Thymus (tissue), 11 donors: ENCODE results near the gene CBFA2T2. TPM values are rescaled to one million over a fixed set of nuclear protein-coding genes. Genes with fewer than 3 reads are reported as not detected.

Experiments used
- DNase-seq, 9 donors: peaks; one replicate each; pipeline ENCODE4 v3.0.0-alpha.2; 2013; ENCODE audit warnings: low spot score in 9 of 9, low read depth in 6 of 9, missing footprints in 1 of 9
- H3K27ac ChIP-seq, 2 donors: one replicate each; pipeline ENCODE4 v1.5.1; 2013; ENCODE audit warnings: control low read depth in 1 of 2, low read depth in 1 of 2, low read length in 1 of 2, mild to moderate bottlenecking in 1 of 2, moderate library complexity in 1 of 2
- H3K27me3 ChIP-seq, 2 donors: one replicate each; pipeline ENCODE4 v1.5.1; 2013; ENCODE audit warnings: low read length in 1 of 2; ENCODE audit not compliant: control insufficient read depth in 2 of 2, insufficient read depth in 1 of 2
- H3K36me3 ChIP-seq, 2 donors: one replicate each; pipeline ENCODE4 v1.5.1; 2013; ENCODE audit warnings: low read length in 1 of 2, mild to moderate bottlenecking in 1 of 2, moderate library complexity in 1 of 2; ENCODE audit not compliant: control insufficient read depth in 2 of 2, insufficient read depth in 2 of 2
- H3K4me1 ChIP-seq, 2 donors: one replicate each; pipeline ENCODE4 v1.5.1; 2013; ENCODE audit warnings: low read length in 2 of 2; ENCODE audit not compliant: control insufficient read depth in 2 of 2, insufficient read depth in 2 of 2
- H3K4me3 ChIP-seq, 2 donors: one replicate each; pipeline ENCODE4 v1.5.1; 2013; ENCODE audit warnings: low read length in 2 of 2, control low read depth in 1 of 2, mild to moderate bottlenecking in 1 of 2
- H3K9me3 ChIP-seq, 2 donors: one replicate each; pipeline ENCODE4 v1.5.1; 2013; ENCODE audit warnings: low read length in 1 of 2, mild to moderate bottlenecking in 1 of 2; ENCODE audit not compliant: control insufficient read depth in 2 of 2, insufficient read depth in 1 of 2
- WGBS: extraction: QIAGEN DNeasy Blood & Tissue Kit; methylation state at CpG from one replicate; pipeline ENCODE4 v1.1.7; 2013; 5-methylcytosine and 5-hydroxymethylcytosine counted together
- polyA plus RNA-seq: library from polyadenylated mRNA; stranded (reverse); fragments of 200-250 nt; gene quantifications from one replicate; pipeline ENCODE4 v1.2.3, GENCODE V29; 2013
- total RNA-seq: library from RNA; stranded (reverse); fragments of 120-200 nt; gene quantifications from one replicate; pipeline ENCODE4 v1.2.4, GENCODE V29; 2013
- donor health status: healthy.

The CBFA2T2 gene
- total and polyA plus RNA-seq, 2 donors: 6.4 to 9.1 TPM

GRCh38 chr20:33604991-33605370 is 115.1 kb downstream of the CBFA2T2 start:
- H3K4me3 ChIP-seq: no peak overlapping the region
- no peak for DNase-seq
- H3K27me3 ChIP-seq: no peaks in the 10 kb centered on the region
- H3K27ac ChIP-seq: no peak overlapping the region
- no peaks in the 10 kb centered on the region for H3K4me1 ChIP-seq
- peaks cover 0 to 11% of the 10 kb centered on the region in 2 donors for H3K36me3 ChIP-seq
- 99% methylated on average over 1 of the region's 1 CpG for WGBS
- no peaks in the 10 kb centered on the region for H3K9me3 ChIP-seq

DNA sequence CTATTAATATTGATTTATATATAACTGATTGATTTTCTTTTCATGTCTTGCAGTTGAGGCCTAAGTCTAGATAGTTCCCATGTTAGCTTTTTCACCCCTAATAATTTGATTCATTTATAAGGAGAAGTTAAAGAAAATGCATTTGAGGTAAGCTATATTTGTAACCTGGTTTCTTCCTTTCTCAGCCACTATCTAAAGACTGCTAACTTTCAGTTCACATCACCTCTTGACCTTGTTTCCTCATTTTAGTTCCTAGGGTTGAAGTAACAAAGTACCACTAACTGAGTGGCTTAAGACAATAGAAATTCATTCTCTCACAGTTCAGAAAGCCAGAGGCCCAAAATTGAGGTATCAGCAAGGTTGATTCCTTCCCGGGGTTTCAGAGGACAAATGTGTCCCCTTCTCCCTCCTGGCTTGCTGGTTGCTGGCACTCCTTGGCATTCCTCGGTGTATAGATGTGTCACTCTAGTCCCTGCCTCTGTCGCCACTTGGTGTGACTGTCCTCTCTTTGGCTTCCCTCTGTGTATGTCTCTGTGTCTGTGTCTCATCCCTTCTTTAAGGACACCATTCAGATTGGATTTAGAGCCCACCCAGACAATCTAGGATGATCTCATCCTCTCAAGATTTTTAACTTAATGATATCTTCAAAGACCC is 116.3 kb downstream of the CBFA2T2 start:
- no peaks in the 10 kb centered on the region for H3K4me1 ChIP-seq
- no peaks in the 10 kb centered on the region for H3K9me3 ChIP-seq
- DNase-seq: no peak
- peaks cover 3 to 16% of the 10 kb centered on the region in 2 donors for H3K36me3 ChIP-seq
- H3K27ac ChIP-seq: no peak overlapping the region
- H3K4me3 ChIP-seq: no peak overlapping the region
- 94% methylated on average over 3 of the region's 3 CpGs for WGBS
- H3K27me3 ChIP-seq: no peaks in the 10 kb centered on the region

- H3K27ac ChIP-seq: no peak overlapping the region
- H3K4me1 ChIP-seq: no peaks in the 10 kb centered on the region
- H3K9me3 ChIP-seq: no peaks in the 10 kb centered on the region
- WGBS: 97% methylated on average over 2 of the region's 2 CpGs
- H3K36me3 ChIP-seq: peaks cover 8 to 34% of the 10 kb centered on the region in 2 donors
- DNase-seq: no peak
- no peak overlapping the region for H3K4me3 ChIP-seq
- no peaks in the 10 kb centered on the region for H3K27me3 ChIP-seq
Observed at GRCh38 chr20:33609504-33609903, 119.6 kb downstream of the CBFA2T2 start.

DNA sequence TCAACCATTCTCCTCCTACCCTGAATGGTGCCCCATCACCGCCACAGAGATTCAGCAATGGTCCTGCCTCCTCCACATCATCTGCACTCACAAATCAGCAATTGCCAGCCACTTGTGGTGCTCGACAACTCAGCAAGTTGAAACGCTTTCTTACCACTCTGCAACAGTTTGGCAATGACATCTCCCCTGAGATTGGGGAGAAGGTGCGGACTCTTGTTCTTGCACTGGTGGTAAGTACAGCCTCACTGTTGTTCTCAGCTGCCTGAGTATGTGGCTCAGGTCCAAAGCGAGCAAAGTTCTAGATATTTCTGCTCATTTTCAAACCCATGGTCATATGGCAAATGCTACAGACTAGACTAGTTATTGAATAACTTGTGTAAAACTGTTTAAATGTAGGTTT is 121.2 kb downstream of the CBFA2T2 start:
- Histone ChIP-seq H3K27ac (no peak overlapping the region), H3K9me3 (no peaks in the 10 kb centered on the region), H3K4me1 (no peaks in the 10 kb centered on the region), H3K4me3 (no peak overlapping the region), H3K27me3 (no peaks in the 10 kb centered on the region), H3K36me3 (peaks cover 10 to 43% of the 10 kb centered on the region in 2 donors)
- over 99% methylated on average over 5 of the region's 5 CpGs for WGBS
- DNase-seq: no peak

GRCh38 chr20:33612001-33612400 is 122.1 kb downstream of the CBFA2T2 start:
- Histone ChIP-seq H3K9me3 (no peaks in the 10 kb centered on the region), H3K4me3 (no peak overlapping the region), H3K36me3 (peaks cover 10 to 43% of the 10 kb centered on the region in 2 donors), H3K27ac (no peak overlapping the region), H3K27me3 (no peaks in the 10 kb centered on the region), H3K4me1 (no peaks in the 10 kb centered on the region)
- WGBS: 71% methylated on average over 4 of the region's 4 CpGs
- DNase-seq: no peak

DNA sequence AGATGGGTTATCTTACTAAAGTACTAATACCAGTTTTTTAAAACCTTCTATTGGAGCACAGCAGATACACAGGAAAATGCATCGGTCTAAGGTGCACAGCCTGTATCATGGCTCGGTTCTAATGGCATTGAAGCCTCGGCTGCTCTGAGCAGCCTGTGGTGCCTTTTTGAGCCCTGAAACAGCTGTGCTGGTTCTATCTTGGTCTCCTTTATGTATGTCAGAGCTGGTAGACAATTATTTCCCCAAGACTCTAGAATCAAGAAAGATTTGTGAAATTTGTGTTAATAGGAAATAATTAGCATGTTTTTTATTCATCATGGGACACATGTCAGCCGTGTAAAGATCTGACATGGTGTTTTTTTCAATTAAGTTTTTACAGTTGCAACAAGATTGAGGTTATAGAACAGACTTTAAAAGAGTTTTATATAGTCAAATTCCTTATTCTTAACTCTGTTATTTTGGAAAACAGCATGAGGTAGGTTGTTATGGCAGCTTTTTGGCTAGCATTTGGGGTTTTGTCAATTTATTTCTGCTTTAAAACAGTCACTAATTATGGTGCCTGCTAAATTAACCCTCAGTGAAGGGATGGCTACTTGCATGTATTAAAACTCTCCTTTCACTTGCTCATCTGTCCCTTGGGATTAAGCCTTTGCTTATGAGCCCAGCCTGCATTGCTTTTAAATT is 132.0 kb downstream of the CBFA2T2 start:
- Histone ChIP-seq H3K27me3 (no peaks in the 10 kb centered on the region), H3K4me3 (no peak overlapping the region), H3K36me3 (peaks cover 21 to 25% of the 10 kb centered on the region in 2 donors), H3K9me3 (no peaks in the 10 kb centered on the region), H3K4me1 (no peaks in the 10 kb centered on the region), H3K27ac (no peak overlapping the region)
- no peak for DNase-seq
- over 99% methylated on average over 4 of the region's 4 CpGs for WGBS

DNA sequence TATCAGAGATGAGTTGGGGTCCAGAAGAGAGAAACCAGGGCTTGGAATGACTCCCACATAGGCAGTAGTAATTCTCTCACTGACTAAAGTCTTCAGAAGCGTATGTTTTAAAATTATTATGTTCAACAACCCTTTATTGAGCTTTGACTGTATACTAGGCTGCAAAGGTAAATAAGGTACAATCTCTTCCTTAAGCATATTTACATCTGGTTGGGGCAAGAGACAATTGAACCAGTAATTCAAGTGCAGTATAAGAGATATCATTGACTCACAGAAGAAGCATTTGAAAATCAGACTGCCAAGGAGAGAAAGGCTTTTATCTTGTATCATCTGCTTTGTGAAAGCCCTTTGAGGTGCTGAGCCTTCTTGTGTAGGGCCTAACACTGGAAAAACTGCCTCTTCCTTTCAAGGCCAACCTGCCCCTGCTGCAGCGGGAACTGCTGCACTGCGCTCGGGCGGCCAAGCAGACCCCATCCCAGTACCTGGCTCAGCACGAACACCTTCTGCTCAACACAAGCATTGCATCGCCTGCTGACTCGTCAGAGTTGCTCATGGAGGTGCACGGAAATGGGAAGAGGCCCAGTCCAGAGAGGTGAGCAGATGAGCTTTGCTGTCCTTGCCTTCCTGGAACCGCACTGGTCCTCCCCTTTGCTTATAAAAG is 132.9 kb downstream of the CBFA2T2 start:
- 99% methylated on average over 10 of the region's 10 CpGs for WGBS
- H3K27me3 ChIP-seq: no peaks in the 10 kb centered on the region

DNA sequence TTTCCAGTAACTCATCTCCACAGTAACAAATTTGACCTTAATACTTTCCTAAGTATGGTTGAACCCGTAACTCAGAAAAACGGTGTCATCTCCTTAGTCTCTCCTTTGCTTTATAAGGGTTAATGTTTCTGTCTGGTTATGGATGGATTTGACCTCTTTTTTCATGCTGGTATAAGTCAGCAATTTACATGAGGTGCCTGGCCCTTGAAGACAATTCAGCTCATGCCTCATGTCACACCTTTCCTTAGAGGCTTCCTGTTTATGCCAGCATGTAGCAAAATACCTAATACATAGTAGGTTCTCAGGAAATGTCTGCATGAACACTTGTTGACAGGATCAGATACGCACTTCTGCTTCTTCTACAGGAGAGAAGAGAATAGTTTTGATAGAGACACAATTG is 134.5 kb downstream of the CBFA2T2 start:
- no peak overlapping the region for H3K27ac ChIP-seq
- H3K27me3 ChIP-seq: no peaks in the 10 kb centered on the region
- H3K36me3 ChIP-seq: peaks cover 29 to 34% of the 10 kb centered on the region in 2 donors
- H3K4me3 ChIP-seq: no peak overlapping the region
- no peaks in the 10 kb centered on the region for H3K4me1 ChIP-seq
- DNase-seq: no peak
- 98% methylated on average over 3 of the region's 3 CpGs for WGBS
- H3K9me3 ChIP-seq: no peaks in the 10 kb centered on the region

More for the DNA sequence above, 132.9 kb downstream of the CBFA2T2 start:
- H3K9me3 ChIP-seq: no peaks in the 10 kb centered on the region
- no peaks in the 10 kb centered on the region for H3K4me1 ChIP-seq
- DNase-seq: no peak
- H3K4me3 ChIP-seq: no peak overlapping the region
- H3K27ac ChIP-seq: no peak overlapping the region
- peaks cover 21 to 25% of the 10 kb centered on the region in 2 donors for H3K36me3 ChIP-seq

DNA sequence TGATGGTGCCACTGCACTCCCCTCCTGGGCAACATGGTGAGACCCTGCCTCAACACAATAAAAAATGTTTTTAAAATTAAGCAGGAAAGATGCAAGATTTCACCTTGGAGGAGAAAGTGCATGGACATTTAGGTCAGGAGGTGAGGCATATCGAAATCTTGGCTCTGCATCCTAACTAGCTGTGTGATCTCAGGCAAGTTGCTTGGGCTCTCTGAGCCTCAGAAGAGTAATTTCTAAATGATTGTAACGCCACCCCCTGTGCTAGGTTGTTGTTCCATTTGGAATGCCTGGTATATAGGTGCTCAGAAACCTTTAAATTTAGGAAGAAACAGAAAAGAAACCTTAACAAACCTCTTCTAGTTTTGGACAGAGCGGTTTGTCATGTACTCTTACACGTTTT is 136.3 kb downstream of the CBFA2T2 start:
- no peak for DNase-seq
- 99% methylated on average over 4 of the region's 4 CpGs for WGBS

More for the DNA sequence above, 136.3 kb downstream of the CBFA2T2 start:
- H3K4me3 ChIP-seq: no peak overlapping the region
- peaks cover 43 to 44% of the 10 kb centered on the region in 2 donors for H3K36me3 ChIP-seq
- no peak overlapping the region for H3K27ac ChIP-seq
- no peaks in the 10 kb centered on the region for H3K4me1 ChIP-seq
- H3K9me3 ChIP-seq: no peaks in the 10 kb centered on the region
- H3K27me3 ChIP-seq: no peaks in the 10 kb centered on the region
